Activated CD4-positive, alpha-beta T cell treated with anti-CD3 and anti-CD28 coated beads, Interleukin-2, Interleukin-4, amounts not matched to agents 100 ng/mL and 50 ng/mL, durations not matched to agents 16 hours and 8 hours (primary cell): ENCODE results near the gene SOX8.

Experiments
- DNase-seq: peaks from one replicate; pipeline ENCODE4 v3.0.0-alpha.2; 2020; ENCODE audit warnings: low spot score

The SOX8 gene

GRCh38 chr16:974001-974601 lies 7.5 kb upstream of the SOX8 start:
- no peak for DNase-seq

GRCh38 chr16:974611-975261 lies 6.8 kb upstream of the SOX8 start:
- DNase-seq: no peak

- DNase-seq: no peak
These were observed 6.3 kb upstream of the SOX8 start for GRCh38 chr16:975291-975690.

DNA sequence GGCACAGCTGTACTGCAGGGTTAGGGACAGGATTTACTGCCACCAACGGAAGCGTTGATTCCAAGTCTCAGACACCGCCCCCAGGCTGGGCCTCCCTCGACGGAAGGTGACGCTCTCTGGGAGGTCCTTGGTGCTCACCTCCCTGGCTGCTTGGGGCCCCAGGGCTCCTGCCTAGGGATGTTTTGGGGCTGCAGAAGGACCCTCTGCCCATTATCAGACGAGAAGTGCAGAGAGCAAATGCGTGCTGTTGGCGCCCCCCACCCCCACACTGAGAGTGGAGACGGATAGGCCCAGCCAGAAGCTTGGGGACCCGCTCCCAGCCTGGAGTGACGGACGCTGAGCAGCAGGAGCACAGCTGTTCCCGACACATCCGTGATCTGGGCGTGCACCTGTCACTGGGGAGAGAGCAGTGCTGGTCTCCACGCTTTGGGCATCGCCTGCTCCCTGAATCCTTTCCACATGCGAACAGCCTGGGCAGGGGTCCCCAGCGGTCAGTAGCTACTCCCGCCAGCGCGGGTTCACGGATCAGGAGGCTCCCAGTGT lies 5.1 kb upstream of the SOX8 start:
- no peak for DNase-seq

GRCh38 chr16:977081-977701 lies 4.4 kb upstream of the SOX8 start:
- DNase-seq: no peak

DNA sequence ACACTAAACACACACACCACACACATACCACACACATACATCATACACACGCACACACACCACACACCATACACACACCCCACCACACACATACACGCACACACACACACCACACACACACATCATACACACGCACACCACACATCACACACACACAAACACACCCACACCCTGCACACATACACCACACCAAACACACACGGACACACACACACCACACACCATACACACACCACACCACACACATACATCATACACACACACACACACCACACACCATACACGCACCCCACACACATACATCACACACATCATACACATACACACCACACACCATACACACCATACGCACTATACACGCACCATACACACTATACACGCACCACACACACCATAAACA lies 3.7 kb upstream of the SOX8 start:
- no peak for DNase-seq

- DNase-seq: no peak
These were observed 3.2 kb upstream of the SOX8 start for GRCh38 chr16:978403-978802.

DNA sequence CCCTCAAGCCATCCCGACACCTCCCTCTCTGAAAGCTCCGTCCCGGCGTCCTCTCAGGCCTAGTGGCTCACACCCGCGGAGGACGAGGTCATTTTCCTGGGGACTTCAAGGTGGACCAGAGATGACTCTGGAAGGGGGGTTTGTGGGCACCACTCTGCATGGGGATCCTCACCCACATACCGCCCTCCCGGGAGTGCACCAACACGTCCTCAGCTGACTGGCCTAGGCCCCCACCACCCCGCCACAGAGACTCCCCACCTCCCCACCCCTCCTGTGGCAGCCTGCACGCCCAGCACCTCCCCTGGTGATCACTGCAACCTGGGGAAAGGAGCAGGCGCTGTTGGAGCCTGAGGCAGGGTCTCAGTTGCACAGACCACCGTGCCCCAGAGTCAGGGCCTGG lies 2.4 kb upstream of the SOX8 start:
- no peak for DNase-seq

DNA sequence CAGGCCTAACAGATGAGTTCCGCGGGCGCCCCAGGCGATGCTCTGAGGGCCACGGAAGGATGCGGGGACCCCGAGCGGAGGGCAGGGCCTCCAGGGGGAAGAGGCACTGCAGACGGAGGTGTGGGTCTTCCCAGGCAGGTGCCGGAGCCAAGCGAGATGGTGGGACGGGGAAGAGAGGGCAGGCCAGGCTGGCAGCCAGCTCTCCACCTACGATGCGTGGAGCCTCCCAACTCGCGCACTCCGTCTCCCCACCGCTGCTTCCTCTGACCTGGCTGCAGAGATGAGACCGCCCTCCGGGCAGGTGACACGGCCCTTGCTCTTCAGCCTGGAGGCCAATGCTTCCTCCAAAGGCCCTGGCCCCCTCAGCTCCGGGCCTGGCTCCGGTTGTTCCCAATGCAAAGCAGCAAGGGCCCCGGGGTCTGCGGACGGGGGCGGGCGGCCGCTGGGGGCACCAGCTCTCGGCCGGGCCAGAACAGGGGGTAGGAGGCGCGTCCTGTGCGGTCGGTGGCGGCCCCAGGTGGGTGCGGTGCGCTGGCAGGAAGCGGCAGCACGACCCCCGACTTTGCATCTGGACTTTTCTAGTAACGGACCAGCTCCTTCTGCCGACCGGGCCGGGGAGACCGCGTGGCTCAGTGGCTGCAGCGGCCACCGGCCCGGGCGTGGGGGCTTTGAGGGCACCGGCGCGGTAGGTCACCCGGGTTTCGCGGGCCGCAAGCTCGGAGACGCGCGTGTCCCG lies 1.5 kb upstream of the SOX8 start:
- no peak for DNase-seq

- no peak for DNase-seq
These were observed 1.0 kb upstream of the SOX8 start for GRCh38 chr16:980595-980854.

DNA sequence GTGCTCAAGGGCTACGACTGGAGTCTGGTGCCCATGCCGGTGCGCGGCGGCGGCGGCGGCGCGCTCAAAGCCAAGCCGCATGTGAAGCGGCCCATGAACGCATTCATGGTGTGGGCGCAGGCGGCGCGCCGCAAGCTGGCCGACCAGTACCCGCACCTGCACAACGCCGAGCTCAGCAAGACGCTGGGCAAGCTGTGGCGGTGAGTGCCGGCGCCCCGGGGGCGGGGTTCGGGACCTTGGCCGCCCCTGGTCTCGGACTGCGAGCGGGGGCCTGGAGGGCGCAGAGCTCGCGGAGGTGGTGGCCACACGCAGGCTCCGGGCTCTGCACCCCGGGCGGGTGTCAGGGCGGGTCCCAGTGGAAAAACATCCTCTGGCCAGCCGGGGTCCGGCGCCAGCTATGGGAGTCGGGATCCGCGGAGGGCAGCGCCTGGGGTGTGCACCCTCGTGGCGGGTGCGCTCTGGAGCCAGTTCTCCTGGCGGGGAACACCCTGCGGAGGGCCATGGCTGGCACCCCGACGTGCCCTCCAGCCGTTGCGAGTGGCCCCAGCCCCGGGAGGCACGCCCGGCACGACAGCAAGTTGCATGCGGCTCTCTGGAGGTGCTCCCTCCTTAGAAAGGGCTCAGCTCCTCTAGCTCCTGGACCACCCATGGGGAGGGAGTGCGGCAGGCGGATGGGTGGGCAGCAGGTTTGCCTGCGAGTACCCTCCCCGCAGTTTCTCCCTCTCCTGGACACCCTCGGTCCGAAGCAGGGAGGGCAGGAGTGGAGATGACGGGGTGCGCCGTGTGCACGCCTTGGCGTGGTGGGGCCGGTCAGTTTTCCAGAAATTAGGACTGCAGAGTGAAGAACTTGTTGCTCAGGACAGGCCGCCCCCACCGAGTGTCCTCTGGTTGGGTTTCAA lies 824 bp downstream of the SOX8 start:
- no peak for DNase-seq

GRCh38 chr16:983044-984030 lies 1.8 kb downstream of the SOX8 start:
- DNase-seq: no peak

GRCh38 chr16:984121-984694 lies 2.6 kb downstream of the SOX8 start:
- no peak for DNase-seq

- DNase-seq: no peak
These were observed 3.4 kb downstream of the SOX8 start for GRCh38 chr16:984736-985636.

GRCh38 chr16:985646-986400 lies 4.3 kb downstream of the SOX8 start:
- DNase-seq: no peak

- DNase-seq: no peak
These were observed 4.8 kb downstream of the SOX8 start for GRCh38 chr16:986411-986810.

- no peak for DNase-seq
These were observed 5.5 kb downstream of the SOX8 start for GRCh38 chr16:986925-987582.

GRCh38 chr16:987906-988305 lies 6.3 kb downstream of the SOX8 start:
- no peak for DNase-seq
